Activated B cell treated with CpG ODN at 0.5 μM for 24 hours (primary cell): ENCODE measurements around the gene ABHD17A. TPM values are rescaled to one million over a fixed set of nuclear protein-coding genes. Genes with fewer than 3 reads are reported as not detected.
"Not testable (repeated sequence)": the region's sequence is repeated elsewhere in the genome, so short reads cannot be mapped to it uniquely, and the experiment has no call there.

Source experiments
- ATAC-seq: fragments of 200-7000 bp; cut with Tn5 transposase; one replicate; pipeline ENCODE4 v1.10.0; 2021; ENCODE audit warnings: low read depth, mild to moderate bottlenecking, moderate library complexity
- CTCF ChIA-PET: fragments of 350-600 bp; sonication (Branson Sonifier 250); formaldehyde crosslinking; loops from one replicate; lab custom pipeline; 2021; ENCODE audit warnings: antibody characterized with exemption; lab: Charles Lee
- POLR2A ChIA-PET: fragments of 350-600 bp; sonication (Branson Sonifier 250); formaldehyde crosslinking; loops from one replicate; lab custom pipeline; 2021; ENCODE audit warnings: antibody characterized with exemption; lab: Charles Lee
- DNase-seq: peaks from one replicate; pipeline ENCODE4 v3.0.0; 2022
- H3K27ac Mint-ChIP-seq: one replicate; pipeline ENCODE4 v1.8.0; 2020; ENCODE audit warnings: mixed read lengths
- H3K27me3 Mint-ChIP-seq: one replicate; pipeline ENCODE4 v1.8.0; 2021; ENCODE audit warnings: mixed read lengths
- H3K36me3 Mint-ChIP-seq: one replicate; pipeline ENCODE4 v1.8.0; 2021; ENCODE audit warnings: low read depth, mixed read lengths
- H3K4me1 Mint-ChIP-seq: one replicate; pipeline ENCODE4 v1.8.0; 2021; ENCODE audit warnings: mixed read lengths
- H3K4me3 Mint-ChIP-seq: one replicate; pipeline ENCODE4 v1.8.0; 2020; ENCODE audit warnings: mild to moderate bottlenecking, mixed read lengths
- H3K9me3 Mint-ChIP-seq: one replicate; pipeline ENCODE4 v1.8.0; 2020; ENCODE audit warnings: mixed read lengths
- CTCF ChIP-seq: fragments of 200-600 bp; IDR thresholded peaks from one replicate; pipeline ENCODE4 v1.8.0; 2022; ENCODE audit warnings: antibody characterized with exemption, mild to moderate bottlenecking
- intact Hi-C: fragments of 100-400 bp; cut with micrococcal nuclease; formaldehyde crosslinking; loops from one replicate; pipeline ENCODE4 v1.15.1; 2024
- total RNA-seq: library from RNA; stranded (reverse); gene quantifications from 2 replicates; pipeline ENCODE4 v1.2.3, GENCODE V29; 2022

The ABHD17A gene
- total RNA-seq, 1 donor from 2014 or later: 64.3 TPM

- ChIA-PET CTCF (no interaction called here), POLR2A (interaction anchor here (1.0 to 1.9 kb wide), 2 partner anchors 15 to 22 kb away, joined by 3 to 5 read pairs; no protein-coding TSS in a partner anchor)
- intact Hi-C loops: no loop called here
- Mint-ChIP-seq H3K4me3 (peak overlapping the region; percentile 58), H3K27ac (peak overlapping the region; percentile 61), H3K27me3 (no peaks in the 10 kb centered on the region), H3K9me3 (no peaks in the 10 kb centered on the region), H3K4me1 (peaks cover 39% of the 10 kb centered on the region), H3K36me3 (peaks cover 11% of the 10 kb centered on the region)
- ATAC-seq (no peak), DNase-seq (no peak)
- no peak for TF ChIP-seq CTCF
Observed at GRCh38 chr19:1882089-1882785, 3.1 kb downstream of the ABHD17A start.

DNA sequence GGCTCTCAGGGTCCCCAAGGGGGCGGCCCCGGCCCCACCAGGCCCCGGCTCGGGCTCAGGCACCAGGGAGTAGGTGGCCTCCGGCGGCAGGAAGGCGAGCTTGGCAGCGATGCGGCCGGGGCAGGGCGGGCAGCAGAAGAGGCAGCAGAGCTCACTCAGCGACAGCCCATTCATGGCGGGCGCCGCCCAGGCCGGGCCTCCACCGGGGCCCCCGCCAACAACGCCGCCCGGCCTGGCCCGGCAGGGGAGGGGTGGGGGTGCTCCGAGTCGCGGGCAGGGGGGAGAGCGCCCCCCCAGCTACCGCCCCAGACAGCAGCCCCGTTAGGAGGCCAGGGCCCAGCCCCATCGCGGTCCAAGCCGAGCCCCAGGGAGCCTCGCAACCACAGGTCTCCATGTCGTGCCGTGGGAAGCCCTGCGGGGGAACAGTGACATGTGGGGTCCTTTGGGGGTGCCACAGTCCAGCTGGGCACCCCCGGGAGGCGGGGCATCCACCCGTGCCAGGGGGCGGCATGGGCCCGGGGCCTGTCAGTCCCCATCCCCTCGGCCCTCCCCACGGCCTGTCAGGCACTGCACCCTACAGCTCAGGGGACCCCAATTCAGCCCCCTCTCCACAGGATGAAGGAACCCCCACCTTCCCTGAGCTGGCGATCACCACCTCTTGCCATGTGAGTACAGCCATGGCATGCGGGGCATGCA lies 3.8 kb downstream of the ABHD17A start:
- intact Hi-C loops, H3K27ac Mint-ChIP-seq, DNase-seq, H3K27me3 Mint-ChIP-seq, CTCF ChIA-PET, H3K4me3 Mint-ChIP-seq, H3K9me3 Mint-ChIP-seq, ATAC-seq: not testable (repeated sequence)
- Mint-ChIP-seq H3K36me3 (peaks cover 11% of the 10 kb centered on the region), H3K4me1 (peaks cover 35% of the 10 kb centered on the region)
- POLR2A ChIA-PET: interaction anchor here (1.0 kb wide), 1 partner anchor 16 kb away, joined by 3 read pairs; no protein-coding TSS in a partner anchor

- peaks cover 14% of the 10 kb centered on the region for H3K36me3 Mint-ChIP-seq
- no peak overlapping the region for H3K27ac Mint-ChIP-seq
- H3K4me3 Mint-ChIP-seq: no peak overlapping the region
- no peaks in the 10 kb centered on the region for H3K9me3 Mint-ChIP-seq
- no peak for TF ChIP-seq CTCF
- DNase-seq (no peak), ATAC-seq (no peak)
- no peaks in the 10 kb centered on the region for H3K27me3 Mint-ChIP-seq
- peaks cover 39% of the 10 kb centered on the region for H3K4me1 Mint-ChIP-seq
- POLR2A ChIA-PET: interaction anchor here (0.6 kb wide), 1 partner anchor 65 kb away, joined by 3 read pairs; no protein-coding TSS in a partner anchor
- CTCF ChIA-PET: no interaction called here
- intact Hi-C loops: no loop called here
Observed at GRCh38 chr19:1880611-1881392, 4.5 kb downstream of the ABHD17A start.

- CTCF ChIA-PET, H3K27ac Mint-ChIP-seq, H3K9me3 Mint-ChIP-seq, intact Hi-C loops, H3K27me3 Mint-ChIP-seq, H3K4me3 Mint-ChIP-seq, ATAC-seq, POLR2A ChIA-PET, DNase-seq: not testable (repeated sequence)
- Mint-ChIP-seq H3K36me3 (peaks cover 19% of the 10 kb centered on the region), H3K4me1 (peaks cover 41% of the 10 kb centered on the region)
Observed at GRCh38 chr19:1879982-1880381, 5.3 kb downstream of the ABHD17A start.

DNA sequence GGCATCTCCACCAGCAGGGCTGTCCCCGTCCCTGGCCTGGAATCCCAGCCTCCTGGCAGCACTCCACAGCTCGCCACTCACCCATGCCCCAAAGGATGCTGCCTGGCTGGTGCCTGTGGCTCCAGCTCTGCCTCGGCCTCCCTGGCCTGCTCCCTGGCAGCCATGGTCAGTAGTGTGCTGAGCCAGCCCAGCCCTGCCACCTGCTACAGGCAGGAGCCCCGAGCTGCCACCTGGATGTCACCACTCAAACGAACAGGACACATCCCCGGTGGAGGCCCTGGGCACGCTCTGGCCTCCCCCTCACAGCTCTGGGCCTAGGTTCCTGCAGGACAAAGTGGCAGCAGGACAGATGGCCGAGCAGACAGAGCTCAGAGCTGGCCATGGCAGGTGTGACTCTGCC lies 6.7 kb downstream of the ABHD17A start:
- DNase-seq, intact Hi-C loops, H3K27ac Mint-ChIP-seq, POLR2A ChIA-PET, CTCF ChIA-PET, ATAC-seq, H3K27me3 Mint-ChIP-seq, H3K9me3 Mint-ChIP-seq, H3K4me3 Mint-ChIP-seq: not testable (repeated sequence)
- Mint-ChIP-seq H3K4me1 (peaks cover 43% of the 10 kb centered on the region), H3K36me3 (peaks cover 18% of the 10 kb centered on the region)

DNA sequence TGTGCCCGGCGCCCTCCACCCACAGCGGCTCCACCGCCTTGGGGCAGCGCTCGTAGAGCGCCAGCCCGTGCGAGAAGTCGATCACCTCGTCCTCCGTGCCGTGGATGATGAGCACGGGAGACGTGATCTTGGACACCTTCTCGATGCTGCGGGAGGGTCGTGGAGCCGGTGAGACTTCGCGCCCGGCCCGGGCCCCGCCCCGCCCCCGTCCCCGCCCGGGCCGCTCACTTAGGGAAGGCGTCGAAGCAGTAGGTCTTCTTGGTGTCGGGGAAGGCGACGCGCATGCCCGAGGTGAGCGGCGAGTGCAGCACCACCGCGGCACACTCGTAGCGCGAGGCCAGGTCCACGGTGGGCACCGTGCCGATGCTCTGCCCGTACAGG lies 8.0 kb downstream of the ABHD17A start:
- H3K4me3 Mint-ChIP-seq, H3K27me3 Mint-ChIP-seq, intact Hi-C loops, H3K9me3 Mint-ChIP-seq, ATAC-seq, DNase-seq, H3K27ac Mint-ChIP-seq: not testable (repeated sequence)
- ChIA-PET POLR2A (interaction anchor here (1.0 to 3.2 kb wide), 5 partner anchors 13 to 20 kb away, joined by 5 to 68 read pairs (median 15); no protein-coding TSS in a partner anchor), CTCF (interaction anchor here (1.6 to 2.8 kb wide), 2 partner anchors 13 to 20 kb away, joined by 4 to 18 read pairs; no protein-coding TSS in a partner anchor)
- Mint-ChIP-seq H3K36me3 (peaks cover 24% of the 10 kb centered on the region), H3K4me1 (peaks cover 37% of the 10 kb centered on the region)

- peak overlapping the region; percentile 87 for H3K27ac Mint-ChIP-seq
- H3K27me3 Mint-ChIP-seq, DNase-seq, H3K9me3 Mint-ChIP-seq: not testable (repeated sequence)
- ChIA-PET CTCF (interaction anchor here (0.8 to 2.8 kb wide), 4 partner anchors 12 to 211 kb away, joined by 3 to 18 read pairs (median 4); no protein-coding TSS in a partner anchor), POLR2A (interaction anchor here (0.5 to 3.2 kb wide), 16 partner anchors 7 to 426 kb away, joined by 3 to 68 read pairs (median 8); partner anchors contain the start of genes ABHD17A, ADAT3, MKNK2 and SCAMP4)
- peak; percentile 19 for ATAC-seq
- peak overlapping the region; percentile 97 for H3K4me3 Mint-ChIP-seq
- intact Hi-C loops: loop anchor here (1.0 kb wide), 3 partner anchors 9 to 29 kb away; partner anchors contain the start of genes ABHD17A, ADAT3 and SCAMP4
- H3K4me1 Mint-ChIP-seq: peaks cover 34% of the 10 kb centered on the region
- peaks cover 24% of the 10 kb centered on the region for H3K36me3 Mint-ChIP-seq
Observed at GRCh38 chr19:1876496-1877279, 8.6 kb downstream of the ABHD17A start.
